ENCODE measurements around the gene FGF13.

FGF13 gene

DNA sequence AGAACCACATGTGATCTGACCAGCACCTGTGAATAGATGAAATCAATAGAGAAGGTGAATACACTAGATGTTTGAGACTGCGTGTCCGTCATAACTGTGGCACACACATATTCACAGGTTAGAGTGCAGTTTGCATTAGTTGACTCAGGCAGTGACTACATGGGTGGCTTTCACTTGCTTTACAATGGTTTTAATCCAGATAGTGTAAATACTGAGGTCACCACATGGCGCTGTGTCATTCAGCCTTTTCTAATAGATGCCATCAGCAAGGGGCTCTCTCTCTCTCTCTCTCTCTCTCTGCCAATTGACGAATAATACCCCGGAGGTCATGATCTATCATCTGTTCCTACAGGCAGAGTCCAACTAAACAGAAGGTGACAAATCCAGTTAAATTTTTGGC lies 30.7 kb upstream of the FGF13 start:
- CTCF ChIA-PET = interaction anchor here (1.2 to 1.3 kb wide), 2 partner anchors 9 to 11 kb away, joined by 3 to 4 read pairs; no protein-coding TSS in a partner anchor
- POLR2A ChIA-PET = no interaction called here
- no peak for DNase-seq (ENCODE audit: extremely low spot score)
- TF ChIP-seq, protein P1, sequence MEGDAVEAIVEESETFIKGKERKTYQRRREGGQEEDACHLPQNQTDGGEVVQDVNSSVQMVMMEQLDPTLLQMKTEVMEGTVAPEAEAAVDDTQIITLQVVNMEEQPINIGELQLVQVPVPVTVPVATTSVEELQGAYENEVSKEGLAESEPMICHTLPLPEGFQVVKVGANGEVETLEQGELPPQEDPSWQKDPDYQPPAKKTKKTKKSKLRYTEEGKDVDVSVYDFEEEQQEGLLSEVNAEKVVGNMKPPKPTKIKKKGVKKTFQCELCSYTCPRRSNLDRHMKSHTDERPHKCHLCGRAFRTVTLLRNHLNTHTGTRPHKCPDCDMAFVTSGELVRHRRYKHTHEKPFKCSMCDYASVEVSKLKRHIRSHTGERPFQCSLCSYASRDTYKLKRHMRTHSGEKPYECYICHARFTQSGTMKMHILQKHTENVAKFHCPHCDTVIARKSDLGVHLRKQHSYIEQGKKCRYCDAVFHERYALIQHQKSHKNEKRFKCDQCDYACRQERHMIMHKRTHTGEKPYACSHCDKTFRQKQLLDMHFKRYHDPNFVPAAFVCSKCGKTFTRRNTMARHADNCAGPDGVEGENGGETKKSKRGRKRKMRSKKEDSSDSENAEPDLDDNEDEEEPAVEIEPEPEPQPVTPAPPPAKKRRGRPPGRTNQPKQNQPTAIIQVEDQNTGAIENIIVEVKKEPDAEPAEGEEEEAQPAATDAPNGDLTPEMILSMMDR (IDR thresholded peaks at IDR 0.05; ENCODE audit: control extremely low read depth, extremely low read depth, low read depth, missing control alignments) = no peak

DNA sequence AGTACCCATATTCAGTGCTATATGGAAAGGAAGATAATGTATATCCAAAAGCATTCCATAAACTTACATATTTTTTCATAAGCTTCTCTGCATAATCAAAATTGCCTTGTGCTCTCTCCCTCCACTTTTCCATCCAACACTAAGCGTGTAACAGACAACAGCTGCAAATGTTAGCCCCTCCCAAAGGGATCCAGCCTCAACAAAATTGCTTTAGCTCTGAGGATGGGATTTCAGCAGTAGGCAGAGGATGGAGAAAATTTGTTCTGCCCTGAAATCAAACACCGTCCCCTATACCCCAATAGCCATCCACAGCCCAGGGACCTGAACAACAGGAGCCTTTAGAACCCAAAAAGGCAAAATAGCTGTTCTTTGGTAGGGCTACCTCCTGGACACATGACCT lies 28.8 kb upstream of the FGF13 start:
- POLR2A ChIA-PET = no interaction called here
- CTCF ChIA-PET = no interaction called here
- DNase-seq (ENCODE audit: extremely low spot score) = no peak
- TF ChIP-seq, protein P1 (IDR thresholded peaks at IDR 0.05; ENCODE audit: control extremely low read depth, extremely low read depth, low read depth, missing control alignments) = no peak

DNA sequence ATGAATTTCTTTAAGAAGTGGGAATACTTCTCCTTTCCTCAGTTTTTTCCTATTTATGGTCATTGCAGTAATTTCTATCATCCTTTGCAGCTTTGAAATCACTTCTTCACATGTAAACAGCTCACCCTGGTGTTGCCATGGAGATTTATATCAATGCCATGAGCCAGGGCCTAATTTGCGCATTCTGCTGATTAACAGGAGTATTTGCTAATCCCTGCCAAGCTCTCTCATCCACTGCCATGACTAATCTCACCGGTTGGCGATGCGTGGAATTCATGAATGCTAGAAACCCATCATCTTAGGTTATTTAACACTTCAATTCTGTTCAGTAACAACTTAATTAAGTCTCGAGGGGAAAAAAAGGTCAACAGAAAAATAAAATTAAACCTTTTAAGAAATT lies 11.8 kb upstream of the FGF13 start:
- TF ChIP-seq, protein P1 (IDR thresholded peaks at IDR 0.05; ENCODE audit: control extremely low read depth, extremely low read depth, low read depth, missing control alignments) = no peak
- ChIA-PET CTCF (interaction anchor here (1.4 kb wide), 1 partner anchor 22 kb away, joined by 3 read pairs; no protein-coding TSS in a partner anchor), POLR2A (no interaction called here)
- DNase-seq (ENCODE audit: extremely low spot score) = no peak

DNA sequence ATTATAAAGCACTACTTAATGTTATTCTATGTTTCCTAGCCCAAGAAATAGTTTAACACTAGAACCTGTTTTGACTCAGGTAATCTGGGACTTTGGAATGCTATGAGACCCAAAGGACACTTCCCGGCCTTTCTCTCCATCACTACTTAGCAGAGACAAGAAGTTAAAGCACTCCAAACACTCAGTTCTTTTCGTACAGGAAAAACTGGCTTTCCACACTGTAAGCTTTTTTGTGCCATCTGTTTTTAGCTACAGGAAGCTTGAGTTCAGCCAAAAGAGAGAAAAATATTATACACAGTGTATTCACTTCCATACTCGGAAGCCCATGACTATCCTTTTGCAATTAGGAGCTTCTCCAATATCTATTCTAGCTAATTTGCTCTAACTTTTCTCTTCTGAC lies 7.9 kb upstream of the FGF13 start:
- CTCF ChIA-PET = interaction anchor here (1.0 kb wide), 1 partner anchor 14 kb away, joined by 3 read pairs; no protein-coding TSS in a partner anchor
- TF ChIP-seq, protein P1 (IDR thresholded peaks at IDR 0.05; ENCODE audit: control extremely low read depth, extremely low read depth, low read depth, missing control alignments) = no peak
- no peak for DNase-seq (ENCODE audit: extremely low spot score)
- POLR2A ChIA-PET = no interaction called here

DNA sequence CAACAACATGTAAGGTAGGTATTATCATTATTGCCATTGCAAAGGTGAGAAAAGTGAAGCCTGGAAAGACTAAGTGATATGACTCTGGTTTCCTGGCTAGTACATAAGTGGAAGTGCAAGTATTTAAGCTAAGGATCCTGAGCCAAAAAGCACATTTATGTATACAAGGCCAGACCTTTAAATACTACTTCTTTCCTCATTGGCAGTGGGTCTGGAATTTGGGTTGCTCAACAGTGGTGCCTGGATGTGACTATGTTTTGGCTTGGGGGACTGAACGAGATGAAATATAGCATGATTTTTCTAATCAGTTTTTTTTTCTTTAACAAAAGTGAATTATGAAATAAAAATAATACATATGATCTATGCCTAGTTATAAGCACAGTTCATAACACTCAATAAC lies 7.4 kb upstream of the FGF13 start:
- DNase-seq (ENCODE audit: extremely low spot score) = no peak
- ChIA-PET CTCF (interaction anchor here (1.4 kb wide), 1 partner anchor 26 kb away, joined by 3 read pairs; no protein-coding TSS in a partner anchor), POLR2A (no interaction called here)
- TF ChIP-seq, protein P1 (IDR thresholded peaks at IDR 0.05; ENCODE audit: control extremely low read depth, extremely low read depth, low read depth, missing control alignments) = no peak

DNA sequence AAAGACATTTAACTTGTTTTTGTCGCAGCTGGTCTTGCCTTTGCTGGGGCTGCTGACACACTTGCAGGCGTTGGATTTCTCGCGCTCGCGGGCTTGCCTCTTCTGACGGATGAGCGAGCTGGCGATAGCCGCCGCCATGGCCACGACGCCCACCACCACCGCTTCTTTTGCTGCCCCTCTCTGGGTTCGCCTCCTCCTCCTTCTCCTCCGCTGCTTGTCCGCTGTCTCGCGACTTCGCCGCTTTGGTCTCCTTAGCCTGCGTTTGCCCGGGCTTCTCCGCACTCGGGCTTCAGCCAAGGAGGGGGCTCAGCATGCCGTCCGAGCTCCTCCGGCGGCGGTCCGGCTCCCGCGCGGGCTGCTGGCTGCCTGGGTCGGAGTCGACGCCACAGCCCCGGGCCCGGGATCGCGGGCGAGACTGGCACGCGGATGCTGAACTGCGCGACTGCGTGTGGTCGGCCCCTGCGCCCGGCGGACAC lies 613 bp downstream of the FGF13 start:
- ChIA-PET CTCF (no interaction called here), POLR2A (no interaction called here)
- no peak for DNase-seq (ENCODE audit: extremely low spot score)
- TF ChIP-seq, protein P1 (IDR thresholded peaks at IDR 0.05; ENCODE audit: control extremely low read depth, extremely low read depth, low read depth, missing control alignments) = no peak

All from GM10248 (cell line).